ENCODE results near the gene APBA2.

APBA2 gene

DNA sequence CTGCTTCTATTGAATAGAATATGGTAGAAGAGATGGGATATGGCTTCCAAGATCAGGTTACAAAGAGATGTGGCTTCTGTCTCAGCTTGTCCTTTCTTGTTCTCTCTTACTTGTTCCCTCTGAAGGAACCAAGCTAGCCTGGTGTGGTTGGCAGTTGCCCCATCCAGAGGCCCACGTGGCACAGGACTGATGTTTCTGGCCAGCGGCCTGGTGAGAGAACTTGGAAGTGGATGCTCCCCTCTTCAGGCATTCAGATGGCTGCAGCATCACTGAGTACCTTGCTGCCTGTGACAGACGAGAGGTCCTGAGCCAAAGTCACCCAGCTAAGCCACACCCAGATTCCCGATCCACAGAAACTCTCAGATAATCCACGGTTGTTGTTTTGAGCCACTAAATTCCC, 200.2 kb downstream of the APBA2 start:
- no peak for DNase-seq (ENCODE audit: low read depth in 3 of 3)

GRCh38 chr15:29086891-29087290, 201.1 kb downstream of the APBA2 start:
- DNase-seq (ENCODE audit: low read depth in 3 of 3): no peak

GRCh38 chr15:29087521-29088285, 201.9 kb downstream of the APBA2 start:
- DNase-seq (ENCODE audit: low read depth in 3 of 3): no peak

GRCh38 chr15:29088666-29089065, 202.9 kb downstream of the APBA2 start:
- no peak for DNase-seq (ENCODE audit: low read depth in 3 of 3)

GRCh38 chr15:29089731-29090616, 204.2 kb downstream of the APBA2 start:
- DNase-seq (ENCODE audit: low read depth in 3 of 3): peak in 1 of 3 experiments; percentile 16

GRCh38 chr15:29090617-29091466, 205.1 kb downstream of the APBA2 start:
- peak; percentile 6 to 47 (median 46) for DNase-seq (ENCODE audit: low read depth in 3 of 3)

DNA sequence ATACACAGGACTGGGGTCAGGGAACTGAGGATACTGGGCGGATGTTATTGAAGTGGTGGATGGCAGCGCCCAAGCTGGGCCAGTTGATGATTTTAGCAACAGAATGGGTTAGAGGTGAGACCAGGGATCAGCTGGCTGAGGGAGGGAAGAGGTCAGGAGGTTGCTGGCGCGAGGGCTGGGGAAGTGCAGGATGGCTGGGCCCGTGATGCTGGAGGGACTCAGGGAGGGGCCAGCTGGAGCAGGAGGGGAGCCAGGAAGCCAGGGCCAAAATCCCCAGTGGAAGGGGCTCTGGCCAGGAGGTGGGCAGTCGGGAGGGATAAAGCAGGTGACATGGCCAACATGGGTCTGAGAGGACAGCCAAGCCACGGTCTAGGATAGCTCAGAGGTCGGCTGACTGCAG, 205.9 kb downstream of the APBA2 start:
- no peak for DNase-seq (ENCODE audit: low read depth in 3 of 3)

DNA sequence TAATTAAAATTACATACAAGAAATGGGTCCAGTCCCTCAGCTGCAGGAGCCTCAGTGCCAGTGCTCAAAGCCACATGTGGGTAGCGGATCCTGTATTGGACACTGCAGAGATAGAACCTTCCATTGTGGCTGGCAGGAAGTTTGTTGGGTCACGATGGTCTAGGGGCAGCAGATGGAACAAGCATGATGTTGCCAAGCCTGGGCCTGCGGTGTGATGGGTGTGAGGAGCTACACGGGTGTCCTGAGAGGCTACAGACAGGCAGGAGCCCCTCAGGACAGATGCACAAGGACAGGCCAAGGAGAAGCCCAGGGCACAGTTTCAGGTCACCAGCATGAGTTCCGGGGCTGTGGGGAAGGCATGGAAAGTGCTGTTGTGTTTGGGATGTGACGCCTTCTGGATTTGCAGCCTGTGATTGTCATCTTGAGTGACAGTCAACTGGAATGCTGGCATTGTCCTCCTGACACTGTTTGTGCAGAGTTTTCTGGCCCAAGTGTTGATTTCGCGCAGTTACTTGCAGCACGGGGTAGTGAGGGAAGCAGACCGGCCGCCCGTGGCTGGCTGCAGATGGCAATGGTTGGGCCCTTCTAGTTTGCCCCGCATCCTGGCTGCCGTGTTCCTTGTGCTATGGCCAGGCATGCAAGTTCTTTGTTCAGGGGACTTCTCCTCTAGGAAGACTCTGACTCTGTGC, 206.7 kb downstream of the APBA2 start:
- no peak for DNase-seq (ENCODE audit: low read depth in 3 of 3)

DNA sequence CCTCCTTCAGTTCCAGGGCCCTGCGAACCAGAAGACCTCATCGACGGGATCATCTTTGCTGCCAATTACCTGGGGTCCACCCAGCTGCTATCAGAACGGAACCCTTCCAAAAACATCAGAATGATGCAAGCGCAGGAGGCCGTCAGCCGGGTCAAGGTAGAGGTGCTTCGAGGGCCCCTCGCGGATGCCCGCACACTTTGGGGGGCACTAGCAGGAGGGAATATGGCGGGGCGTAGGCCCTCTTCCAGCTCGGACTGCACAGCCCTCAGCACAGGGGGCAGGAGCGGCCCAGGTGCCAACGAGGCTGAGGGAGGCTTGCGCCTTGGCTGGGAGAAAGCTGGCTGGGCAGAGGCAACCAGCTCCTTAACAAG, 207.3 kb downstream of the APBA2 start:
- DNase-seq (ENCODE audit: low read depth in 3 of 3): no peak

- no peak for DNase-seq (ENCODE audit: low read depth in 3 of 3)
Observed at GRCh38 chr15:29093696-29094343, 208.0 kb downstream of the APBA2 start.

DNA sequence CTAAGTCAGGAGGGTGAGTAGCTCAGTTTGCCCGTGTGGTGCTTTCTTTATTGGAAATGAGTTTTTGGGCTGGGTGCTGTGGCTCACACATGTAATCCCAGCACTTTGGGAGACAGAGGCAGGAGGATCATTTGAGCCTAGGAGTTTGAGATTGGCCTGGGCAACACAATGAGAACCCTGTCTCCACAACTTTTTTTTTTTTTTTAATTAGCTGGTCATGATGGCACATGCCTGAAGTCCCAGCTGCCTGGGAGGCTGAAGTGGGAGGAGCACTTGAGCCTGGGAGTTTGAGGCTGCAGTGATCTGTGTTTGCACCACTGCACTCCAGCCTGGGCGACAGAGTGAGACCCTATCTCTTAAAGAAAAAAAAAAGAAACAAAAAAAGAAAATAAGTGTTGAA, 208.9 kb downstream of the APBA2 start:
- DNase-seq (ENCODE audit: low read depth in 3 of 3): no peak

- DNase-seq (ENCODE audit: low read depth in 3 of 3): no peak
Observed at GRCh38 chr15:29095746-29096145, 210.0 kb downstream of the APBA2 start.

GRCh38 chr15:29097168-29097567, 211.4 kb downstream of the APBA2 start:
- DNase-seq (ENCODE audit: low read depth in 3 of 3): no peak

- no peak for DNase-seq (ENCODE audit: low read depth in 3 of 3)
Observed at GRCh38 chr15:29097971-29098370, 212.2 kb downstream of the APBA2 start.

DNA sequence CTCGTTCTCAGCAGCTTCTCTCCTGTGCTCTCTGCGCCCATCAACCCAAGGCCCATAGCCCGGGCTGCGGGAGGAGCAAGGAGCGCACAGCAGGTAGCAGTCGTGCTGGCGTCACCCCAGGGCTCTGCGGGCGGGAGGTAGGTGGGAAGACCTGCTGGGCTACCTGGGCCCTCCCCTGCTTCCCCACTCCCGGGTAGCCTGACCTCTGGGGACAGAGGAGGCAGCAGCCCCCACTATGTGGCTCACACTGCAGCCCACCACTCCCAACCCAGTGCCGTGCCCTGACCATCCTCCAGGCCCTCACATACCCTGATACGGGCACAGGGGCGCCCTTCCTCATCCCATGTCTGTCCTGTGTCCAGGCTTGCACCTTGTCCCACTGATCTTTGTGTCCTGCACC, 212.9 kb downstream of the APBA2 start:
- no peak for DNase-seq (ENCODE audit: low read depth in 3 of 3)

DNA sequence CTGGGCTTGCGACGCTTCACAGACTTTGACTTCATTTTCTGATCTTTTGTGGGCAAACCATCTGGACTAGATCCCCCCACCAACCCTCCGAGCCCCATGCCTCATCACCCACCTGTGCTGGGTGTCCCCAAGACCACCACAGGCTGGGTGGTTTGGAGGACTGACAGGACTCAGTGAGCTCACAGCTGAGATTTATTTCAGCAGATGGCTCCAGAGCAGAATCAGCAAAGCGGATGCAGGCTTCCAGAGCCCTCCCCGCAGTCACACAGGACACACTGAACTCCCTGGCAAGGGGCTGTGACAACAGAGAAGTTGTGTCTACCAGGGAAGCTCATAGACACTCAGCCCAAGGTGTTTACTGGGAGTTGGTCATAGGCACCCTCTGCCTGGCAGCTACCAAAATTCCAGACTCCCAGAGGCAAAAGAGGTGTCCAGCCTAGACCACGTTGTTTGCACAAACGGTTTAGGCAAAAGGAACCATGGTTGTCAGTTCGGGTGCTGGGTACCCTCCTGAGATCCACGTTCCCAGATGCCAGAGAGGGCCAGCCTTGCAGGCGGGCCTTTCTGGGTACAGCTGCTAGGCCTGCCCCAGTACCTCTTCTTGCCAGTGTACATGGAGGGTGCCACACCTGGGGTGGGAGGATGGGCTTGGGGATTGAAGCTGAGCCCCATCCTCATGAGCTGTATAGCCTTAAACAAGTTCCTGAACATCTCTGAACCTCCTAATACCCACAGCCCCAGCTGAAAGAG, 213.5 kb downstream of the APBA2 start:
- DNase-seq (ENCODE audit: low read depth in 3 of 3): no peak

- DNase-seq (ENCODE audit: low read depth in 3 of 3): no peak
Observed at GRCh38 chr15:29100486-29101000, 214.8 kb downstream of the APBA2 start.

DNA sequence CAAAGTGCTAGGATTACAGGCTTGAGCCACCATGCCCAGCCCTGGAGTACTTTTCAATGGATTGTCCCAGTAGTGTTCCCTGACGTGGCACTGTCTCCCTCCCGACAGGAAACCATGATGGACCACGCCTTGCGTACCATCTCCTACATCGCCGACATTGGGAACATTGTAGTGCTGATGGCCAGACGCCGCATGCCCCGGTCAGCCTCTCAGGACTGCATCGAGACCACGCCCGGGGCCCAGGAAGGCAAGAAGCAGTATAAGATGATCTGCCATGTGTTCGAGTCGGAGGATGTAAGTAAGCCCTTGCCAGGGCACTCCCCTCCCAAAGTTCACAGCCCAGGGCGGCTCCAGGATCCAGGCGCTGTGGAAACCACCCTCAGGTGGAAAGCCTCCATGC, 215.7 kb downstream of the APBA2 start:
- DNase-seq (ENCODE audit: low read depth in 3 of 3): no peak

- DNase-seq (ENCODE audit: low read depth in 3 of 3): peak; percentile 32 to 59 (median 33)
Observed at GRCh38 chr15:29102173-29102794, 216.5 kb downstream of the APBA2 start.
